Liver (tissue), 9 donors: ENCODE measurements around the gene MAGOHB. TPM values are rescaled to one million over a fixed set of nuclear protein-coding genes. Genes with fewer than 3 reads are reported as not detected.
"Not testable (repeated sequence)": the region's sequence is repeated elsewhere in the genome, so short reads cannot be mapped to it uniquely, and the experiment has no call there.

Experiments
- DNase-seq: peaks from one replicate; pipeline ENCODE4 v3.0.0-alpha.2; 2017; ENCODE audit warnings: low spot score
- H3K27ac ChIP-seq, 2 donors: one replicate each; pipeline ENCODE4 v1.7.0; 2013; ENCODE audit warnings: inconsistent platforms in 2 of 2, low read length in 2 of 2, control low read depth in 1 of 2, low read depth in 1 of 2, mild to moderate bottlenecking in 1 of 2
- H3K27me3 ChIP-seq, 4 donors: one replicate each; pipeline versions ENCODE4 v1.6.1 to v1.7.0; 2013; ENCODE audit warnings: low read length in 3 of 4, inconsistent platforms in 1 of 4, mild to moderate bottlenecking in 1 of 4, moderate library complexity in 1 of 4; ENCODE audit not compliant: control insufficient read depth in 4 of 4, insufficient read depth in 4 of 4
- H3K36me3 ChIP-seq, 4 donors: one replicate each; pipeline versions ENCODE4 v1.6.1 to v1.7.0; 2013; ENCODE audit warnings: low read length in 3 of 4, mild to moderate bottlenecking in 3 of 4, low read depth in 1 of 4, moderate library complexity in 1 of 4; ENCODE audit not compliant: control insufficient read depth in 4 of 4, insufficient read depth in 3 of 4
- H3K4me1 ChIP-seq, 4 donors: one replicate each; pipeline versions ENCODE4 v1.6.1 to v1.7.0; 2013; ENCODE audit warnings: low read length in 3 of 4, mild to moderate bottlenecking in 3 of 4, moderate library complexity in 1 of 4; ENCODE audit not compliant: control insufficient read depth in 4 of 4, insufficient read depth in 4 of 4
- H3K4me3 ChIP-seq, 3 donors: one replicate each; pipeline versions ENCODE4 v1.6.1 to v1.7.0; 2013; ENCODE audit warnings: low read length in 3 of 3, control low read depth in 1 of 3, low read depth in 1 of 3, mild to moderate bottlenecking in 1 of 3
- H3K9ac ChIP-seq, 2 donors: one replicate each; pipeline ENCODE4 v1.7.0; 2013; ENCODE audit warnings: low read length in 2 of 2, mild to moderate bottlenecking in 2 of 2, moderate library complexity in 2 of 2, control low read depth in 1 of 2, low read depth in 1 of 2
- H3K9me3 ChIP-seq, 4 donors: one replicate each; pipeline versions ENCODE4 v1.6.1 to v1.7.0; 2013; ENCODE audit warnings: low read length in 3 of 4; ENCODE audit not compliant: control insufficient read depth in 4 of 4
- EGR1 ChIP-seq, 2 donors: IDR thresholded peaks; 2 replicates each; pipeline ENCODE4 v1.6.1; 2016 to 2018; ENCODE audit warnings: antibody characterized with exemption in 2 of 2, low read depth in 2 of 2
- FOXA1 ChIP-seq: IDR thresholded peaks from 2 replicates; pipeline ENCODE4 v1.6.1; 2016; ENCODE audit warnings: antibody characterized with exemption
- HNF4A ChIP-seq, 2 donors: conservative IDR thresholded peaks; 2 replicates each; pipeline ENCODE4 v1.6.1; 2016; ENCODE audit warnings: antibody characterized with exemption in 2 of 2, mild to moderate bottlenecking in 2 of 2
- NR2F2 ChIP-seq: IDR thresholded peaks from 2 replicates; pipeline ENCODE4 v1.6.1; 2016; ENCODE audit warnings: antibody characterized with exemption
- RXRA ChIP-seq, 2 donors: IDR thresholded peaks; 2 replicates each; pipeline ENCODE4 v1.6.1; 2017 to 2018; ENCODE audit warnings: antibody characterized with exemption in 2 of 2, mild to moderate bottlenecking in 1 of 2
- SP1 ChIP-seq: IDR thresholded peaks from 2 replicates; pipeline ENCODE4 v1.6.1; 2018; ENCODE audit warnings: antibody characterized with exemption, mild to moderate bottlenecking
- TAF1 ChIP-seq: conservative IDR thresholded peaks from 2 replicates; pipeline ENCODE4 v1.6.1; 2016; ENCODE audit warnings: antibody characterized with exemption, mild to moderate bottlenecking
- YY1 ChIP-seq: IDR thresholded peaks from 2 replicates; pipeline ENCODE4 v1.6.1; 2016; ENCODE audit warnings: antibody characterized with exemption, mild to moderate bottlenecking
- WGBS: extraction: QIAGEN DNeasy Blood & Tissue Kit; methylation state at CpG from one replicate; pipeline ENCODE4 v1.1.7; 2013; 5-methylcytosine and 5-hydroxymethylcytosine counted together
- polyA plus RNA-seq, 2 donors: library from polyadenylated mRNA; stranded (reverse) in 1 of 2; unstranded in 1 of 2; fragments of 200-250 nt in 1 of 2; fragments of >200 nt in 1 of 2; fragmentation: Nextera tagmentation in 1 of 2; extraction: Ambion mirVana in 1 of 2; gene quantifications; one replicate each; pipeline versions ENCODE4 v1.2.1 to v1.2.3, GENCODE V29; 2013 to 2015
- total RNA-seq, 2 donors: library from RNA; depleted of rRNA; stranded (reverse); fragments of >200 nt; gene quantifications; one replicate each; pipeline ENCODE4 v1.2.3, GENCODE V29; 2014
- TF ChIP-seq, protein P1 (sequence below): IDR thresholded peaks from 2 replicates; pipeline ENCODE4 v1.6.1; 2016; ENCODE audit warnings: antibody characterized with exemption
- TF ChIP-seq, protein P2 (sequence below): IDR thresholded peaks from 2 replicates; pipeline ENCODE4 v1.6.1; 2016; ENCODE audit warnings: antibody characterized with exemption, mild to moderate bottlenecking
- TF ChIP-seq, protein P3 (sequence below): fragments of 150-350 bp; IDR thresholded peaks from 2 replicates; pipeline ENCODE4 v1.5.1; 2017; ENCODE audit warnings: improper control_type of control experiment, low read depth, low read length; ENCODE audit not compliant: missing input control
- donor health status: healthy.
- donor health status: healthy.
- donor health status: healthy.
- donor health status: healthy.
- donor health status: healthy.

Gene MAGOHB
- total and polyA plus RNA-seq, 4 donors = 7.6 to 20.7 (median 8.9) TPM

DNA sequence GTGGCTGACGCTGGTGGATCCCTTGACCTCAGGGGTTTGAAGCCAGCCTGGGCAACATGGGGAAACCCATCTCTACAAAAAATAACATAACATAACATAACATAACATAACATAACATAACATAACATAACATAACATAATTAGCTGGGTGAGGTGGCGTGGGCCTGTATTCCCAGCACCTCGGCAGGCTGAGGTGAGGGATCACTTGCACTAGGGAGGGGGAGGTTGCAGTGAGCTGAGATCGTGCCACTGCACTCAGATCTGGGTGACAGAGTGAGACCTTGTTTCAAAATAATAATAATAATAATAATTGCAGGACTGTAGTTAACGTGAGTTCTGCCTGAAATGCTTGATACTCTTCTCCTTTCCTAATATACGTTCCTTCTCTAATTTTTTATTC lies 1.3 kb downstream of the MAGOHB start:
- H3K36me3 ChIP-seq = peaks cover 0 to 15% (median 7%) of the 10 kb centered on the region in 4 donors
- H3K9me3 ChIP-seq = no peaks in the 10 kb centered on the region
- TF ChIP-seq, protein P1, sequence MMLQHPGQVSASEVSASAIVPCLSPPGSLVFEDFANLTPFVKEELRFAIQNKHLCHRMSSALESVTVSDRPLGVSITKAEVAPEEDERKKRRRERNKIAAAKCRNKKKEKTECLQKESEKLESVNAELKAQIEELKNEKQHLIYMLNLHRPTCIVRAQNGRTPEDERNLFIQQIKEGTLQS = no peak
- H3K9ac ChIP-seq = no peak overlapping the region
- no peak overlapping the region for H3K27ac ChIP-seq
- WGBS = 81% methylated on average over 6 of the region's 6 CpGs
- H3K27me3 ChIP-seq = no peaks in the 10 kb centered on the region
- peaks cover 2 to 24% (median 16%) of the 10 kb centered on the region in 4 donors for H3K4me1 ChIP-seq
- DNase-seq = no peak
- peak overlapping the region in 2 of 3 donors; percentile 91 to 99 for H3K4me3 ChIP-seq

DNA sequence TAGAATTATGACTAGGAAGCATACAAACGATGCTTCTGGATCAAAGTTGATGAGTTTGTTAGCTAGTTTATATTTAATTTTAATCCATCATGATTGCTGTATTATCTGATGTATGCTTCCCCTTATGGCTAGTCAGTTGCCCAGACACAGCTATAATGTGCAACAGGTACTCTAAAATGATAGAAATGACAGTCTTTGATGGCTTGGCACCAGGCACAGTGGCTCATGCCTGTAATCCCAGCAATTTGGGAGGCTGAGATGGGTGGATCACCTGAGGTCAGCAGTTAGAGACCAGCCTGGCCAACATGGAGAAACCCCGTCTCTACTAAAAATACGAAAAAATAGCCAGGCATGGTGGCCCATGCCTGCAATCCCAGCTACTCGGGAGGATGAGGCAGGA lies 2.2 kb downstream of the MAGOHB start:
- not testable (repeated sequence) for H3K27me3 ChIP-seq, H3K4me3 ChIP-seq, H3K27ac ChIP-seq, H3K9ac ChIP-seq, DNase-seq, H3K9me3 ChIP-seq
- WGBS = 90% methylated on average over 4 of the region's 4 CpGs
- Histone ChIP-seq H3K4me1 (peaks cover 2 to 22% (median 14%) of the 10 kb centered on the region in 4 donors), H3K36me3 (peaks cover 0 to 19% (median 11%) of the 10 kb centered on the region in 4 donors)

DNA sequence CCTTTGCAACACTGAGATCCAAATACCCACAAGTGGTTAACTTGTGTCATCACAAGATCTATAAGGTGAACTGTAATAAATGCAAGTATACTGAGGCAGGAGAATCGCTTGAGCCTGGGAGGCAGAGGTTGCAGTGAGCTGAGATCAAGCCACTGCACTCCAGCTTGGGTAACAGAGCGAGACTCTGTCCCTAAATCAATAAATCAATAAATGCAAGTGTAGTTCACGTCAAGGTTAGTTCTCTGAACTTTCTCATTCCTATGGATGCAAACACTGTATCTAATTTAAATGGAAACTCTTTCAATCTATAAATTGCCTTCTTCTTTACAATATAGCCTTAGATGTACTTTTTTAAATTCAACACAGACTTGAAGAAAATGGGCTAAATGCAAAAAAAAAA lies 3.2 kb downstream of the MAGOHB start:
- H3K36me3 ChIP-seq = peaks cover 0 to 22% (median 11%) of the 10 kb centered on the region in 4 donors
- no peak for DNase-seq
- no peak overlapping the region for H3K4me3 ChIP-seq
- no peak overlapping the region for H3K9ac ChIP-seq
- peak in 1 of 2 donors; percentile 17 for TF ChIP-seq HNF4A (conservative IDR thresholded peaks at IDR 0.05)
- TF ChIP-seq RXRA (IDR thresholded peaks at IDR 0.05) = peak in 1 of 2 donors; percentile 16
- TF ChIP-seq YY1 = no peak
- TF ChIP-seq, protein P2, sequence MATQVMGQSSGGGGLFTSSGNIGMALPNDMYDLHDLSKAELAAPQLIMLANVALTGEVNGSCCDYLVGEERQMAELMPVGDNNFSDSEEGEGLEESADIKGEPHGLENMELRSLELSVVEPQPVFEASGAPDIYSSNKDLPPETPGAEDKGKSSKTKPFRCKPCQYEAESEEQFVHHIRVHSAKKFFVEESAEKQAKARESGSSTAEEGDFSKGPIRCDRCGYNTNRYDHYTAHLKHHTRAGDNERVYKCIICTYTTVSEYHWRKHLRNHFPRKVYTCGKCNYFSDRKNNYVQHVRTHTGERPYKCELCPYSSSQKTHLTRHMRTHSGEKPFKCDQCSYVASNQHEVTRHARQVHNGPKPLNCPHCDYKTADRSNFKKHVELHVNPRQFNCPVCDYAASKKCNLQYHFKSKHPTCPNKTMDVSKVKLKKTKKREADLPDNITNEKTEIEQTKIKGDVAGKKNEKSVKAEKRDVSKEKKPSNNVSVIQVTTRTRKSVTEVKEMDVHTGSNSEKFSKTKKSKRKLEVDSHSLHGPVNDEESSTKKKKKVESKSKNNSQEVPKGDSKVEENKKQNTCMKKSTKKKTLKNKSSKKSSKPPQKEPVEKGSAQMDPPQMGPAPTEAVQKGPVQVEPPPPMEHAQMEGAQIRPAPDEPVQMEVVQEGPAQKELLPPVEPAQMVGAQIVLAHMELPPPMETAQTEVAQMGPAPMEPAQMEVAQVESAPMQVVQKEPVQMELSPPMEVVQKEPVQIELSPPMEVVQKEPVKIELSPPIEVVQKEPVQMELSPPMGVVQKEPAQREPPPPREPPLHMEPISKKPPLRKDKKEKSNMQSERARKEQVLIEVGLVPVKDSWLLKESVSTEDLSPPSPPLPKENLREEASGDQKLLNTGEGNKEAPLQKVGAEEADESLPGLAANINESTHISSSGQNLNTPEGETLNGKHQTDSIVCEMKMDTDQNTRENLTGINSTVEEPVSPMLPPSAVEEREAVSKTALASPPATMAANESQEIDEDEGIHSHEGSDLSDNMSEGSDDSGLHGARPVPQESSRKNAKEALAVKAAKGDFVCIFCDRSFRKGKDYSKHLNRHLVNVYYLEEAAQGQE = no peak
- no peaks in the 10 kb centered on the region for H3K27me3 ChIP-seq
- no peak overlapping the region for H3K27ac ChIP-seq
- WGBS = 48% methylated on average over 3 of the region's 3 CpGs
- peaks cover 2 to 22% (median 14%) of the 10 kb centered on the region in 4 donors for H3K4me1 ChIP-seq
- H3K9me3 ChIP-seq = no peaks in the 10 kb centered on the region

DNA sequence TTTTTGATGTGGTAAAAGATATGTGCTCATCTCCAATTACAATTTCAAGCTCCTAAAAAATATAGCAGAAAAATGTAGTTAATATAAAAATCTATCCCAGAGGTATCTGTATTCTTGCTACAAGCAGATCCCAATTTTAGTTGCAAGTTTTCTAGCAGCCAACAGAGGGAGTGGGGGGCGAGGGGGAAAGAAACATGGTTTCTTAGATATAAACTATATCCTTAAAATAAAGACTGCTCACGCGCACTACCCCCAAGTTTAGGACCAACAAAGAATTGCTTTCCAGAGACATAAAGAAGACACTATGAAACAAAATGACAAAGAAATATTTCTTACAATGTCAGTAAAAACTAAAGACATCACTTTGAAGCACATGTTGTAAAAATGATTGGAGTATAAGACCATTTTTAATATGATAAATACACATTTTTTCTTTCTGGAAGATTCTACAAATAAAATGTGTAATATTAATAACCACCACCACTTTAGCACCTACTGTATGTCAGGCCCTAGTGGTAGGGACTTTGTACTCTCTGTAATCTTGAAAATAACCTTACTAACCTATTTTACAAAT lies 5.4 kb downstream of the MAGOHB start:
- Histone ChIP-seq H3K9ac (no peak overlapping the region), H3K4me1 (peaks cover 2 to 16% (median 14%) of the 10 kb centered on the region in 4 donors), H3K36me3 (peaks cover 0 to 22% (median 13%) of the 10 kb centered on the region in 4 donors), H3K9me3 (no peaks in the 10 kb centered on the region), H3K27ac (no peak overlapping the region), H3K4me3 (no peak overlapping the region), H3K27me3 (no peaks in the 10 kb centered on the region)
- 95% methylated on average over 3 of the region's 3 CpGs for WGBS
- TF ChIP-seq NR2F2 (no peak), EGR1 (IDR thresholded peaks at IDR 0.05; ENCODE audit: low read depth in 2 of 2) (no peak), FOXA1 (no peak), SP1 (no peak), TAF1 (no peak)
- TF ChIP-seq, protein P3, sequence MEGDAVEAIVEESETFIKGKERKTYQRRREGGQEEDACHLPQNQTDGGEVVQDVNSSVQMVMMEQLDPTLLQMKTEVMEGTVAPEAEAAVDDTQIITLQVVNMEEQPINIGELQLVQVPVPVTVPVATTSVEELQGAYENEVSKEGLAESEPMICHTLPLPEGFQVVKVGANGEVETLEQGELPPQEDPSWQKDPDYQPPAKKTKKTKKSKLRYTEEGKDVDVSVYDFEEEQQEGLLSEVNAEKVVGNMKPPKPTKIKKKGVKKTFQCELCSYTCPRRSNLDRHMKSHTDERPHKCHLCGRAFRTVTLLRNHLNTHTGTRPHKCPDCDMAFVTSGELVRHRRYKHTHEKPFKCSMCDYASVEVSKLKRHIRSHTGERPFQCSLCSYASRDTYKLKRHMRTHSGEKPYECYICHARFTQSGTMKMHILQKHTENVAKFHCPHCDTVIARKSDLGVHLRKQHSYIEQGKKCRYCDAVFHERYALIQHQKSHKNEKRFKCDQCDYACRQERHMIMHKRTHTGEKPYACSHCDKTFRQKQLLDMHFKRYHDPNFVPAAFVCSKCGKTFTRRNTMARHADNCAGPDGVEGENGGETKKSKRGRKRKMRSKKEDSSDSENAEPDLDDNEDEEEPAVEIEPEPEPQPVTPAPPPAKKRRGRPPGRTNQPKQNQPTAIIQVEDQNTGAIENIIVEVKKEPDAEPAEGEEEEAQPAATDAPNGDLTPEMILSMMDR = peak; percentile 11
- TF ChIP-seq, protein P2 = no peak
- no peak for DNase-seq
